ENCODE results near the gene DCAF6.

Gene DCAF6

DNA sequence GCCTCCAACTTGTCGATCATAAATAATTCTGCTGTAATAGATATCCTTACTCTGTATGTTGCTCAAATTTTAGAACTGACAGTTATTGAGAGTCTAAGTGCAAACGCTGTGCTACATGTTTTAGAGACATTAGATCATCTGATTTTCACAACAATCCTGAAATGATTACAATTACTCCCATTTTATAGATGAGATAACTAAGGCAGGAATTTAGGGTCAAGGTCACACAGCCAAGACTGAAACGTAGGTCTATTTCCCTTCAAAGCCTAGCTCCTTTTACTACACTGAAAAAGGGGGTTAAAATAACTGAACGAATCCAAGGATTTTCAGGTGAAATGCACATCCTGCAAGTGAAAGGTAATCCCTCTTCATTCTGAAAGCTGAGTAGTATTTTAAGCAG is 2.7 kb upstream of the DCAF6 start:
- peak in 1 of 2 experiments; percentile 36 for DNase-seq
- no peak for TF ChIP-seq POLR2A (IDR thresholded peaks at IDR 0.05; ENCODE audit: low read length)
- TF ChIP-seq GATA1 (IDR thresholded peaks at IDR 0.05; ENCODE audit: low read depth, low read length) = no peak

- no peak for TF ChIP-seq GATA1 (IDR thresholded peaks at IDR 0.05; ENCODE audit: low read depth, low read length)
- no peak for TF ChIP-seq POLR2A (IDR thresholded peaks at IDR 0.05; ENCODE audit: low read length)
- no peak for DNase-seq
Measured at GRCh38 chr1:167934426-167935215, 1.9 kb upstream of the DCAF6 start.

- no peak for TF ChIP-seq GATA1 (IDR thresholded peaks at IDR 0.05; ENCODE audit: low read depth, low read length)
- no peak for TF ChIP-seq POLR2A (IDR thresholded peaks at IDR 0.05; ENCODE audit: low read length)
- DNase-seq = peak; percentile 73 to 79
Measured at GRCh38 chr1:167935216-167936067, 1.0 kb upstream of the DCAF6 start.

GRCh38 chr1:167936930-167937708 is 636 bp downstream of the DCAF6 start, which contains the start of gene MPC2:
Gene MPC2, minus strand, starts transcription at chr1:167937072. Its CDS starts 1,231 bp downstream, at chr1:167935841.
- DNase-seq = peak; percentile 85 to 87
- TF ChIP-seq GATA1 (IDR thresholded peaks at IDR 0.05; ENCODE audit: low read depth, low read length) = no peak
- peak; percentile 82 for TF ChIP-seq POLR2A (IDR thresholded peaks at IDR 0.05; ENCODE audit: low read length)

GRCh38 chr1:167937709-167938010 is 1.2 kb downstream of the DCAF6 start:
- TF ChIP-seq POLR2A (IDR thresholded peaks at IDR 0.05; ENCODE audit: low read length) (peak; percentile 9), GATA1 (IDR thresholded peaks at IDR 0.05; ENCODE audit: low read depth, low read length) (no peak)
- no peak for DNase-seq

DNA sequence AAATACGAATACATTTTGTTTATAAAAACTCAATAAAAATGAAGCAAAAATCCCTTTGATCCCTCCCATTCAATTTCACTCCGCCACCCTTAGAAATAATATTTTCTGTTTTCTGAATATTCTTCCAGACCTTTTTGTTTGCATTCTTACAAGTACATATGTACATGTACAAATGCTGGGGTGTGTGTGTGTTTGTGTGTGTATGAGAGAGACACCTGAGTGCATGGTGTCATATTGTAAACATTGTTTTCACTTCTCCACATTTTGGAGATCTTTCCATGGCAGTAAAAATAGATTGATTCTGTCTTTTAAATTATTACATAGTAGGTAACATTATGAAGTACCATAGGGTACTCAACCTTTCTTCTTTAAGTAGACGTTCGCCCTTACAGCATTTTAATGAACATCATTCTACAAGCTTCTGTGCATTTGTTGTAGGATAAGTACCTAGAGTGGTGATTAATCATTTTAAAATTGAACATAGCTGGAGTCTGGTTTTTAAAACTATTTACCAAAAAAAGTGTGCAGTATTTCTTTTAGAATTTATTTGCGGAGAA is 1.7 kb downstream of the DCAF6 start:
- TF ChIP-seq POLR2A (IDR thresholded peaks at IDR 0.05; ENCODE audit: low read length) (no peak), GATA1 (IDR thresholded peaks at IDR 0.05; ENCODE audit: low read depth, low read length) (no peak)
- peak; percentile 44 to 47 for DNase-seq

DNA sequence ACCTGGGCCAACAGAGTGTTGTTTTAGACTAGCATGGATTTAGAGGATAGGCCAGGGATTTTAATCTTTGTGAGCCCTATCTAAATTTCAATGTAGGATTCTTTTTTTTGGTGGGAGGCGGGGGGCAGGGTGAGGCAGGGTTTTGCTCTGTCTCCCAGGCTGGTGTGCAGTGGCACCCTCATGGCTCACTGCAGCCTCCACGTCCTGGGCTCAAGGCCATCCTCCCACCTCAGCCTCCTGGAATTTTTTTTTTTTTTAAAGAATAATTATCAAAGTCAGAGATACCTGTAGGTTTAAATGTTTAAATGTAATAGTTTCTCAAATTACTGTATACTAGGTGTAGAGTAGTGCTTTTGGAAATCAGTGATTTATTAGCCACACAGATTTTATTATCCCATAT is 3.8 kb downstream of the DCAF6 start:
- TF ChIP-seq POLR2A (IDR thresholded peaks at IDR 0.05; ENCODE audit: low read length) = no peak
- TF ChIP-seq GATA1 (IDR thresholded peaks at IDR 0.05; ENCODE audit: low read depth, low read length) = no peak
- DNase-seq = no peak

GRCh38 chr1:167943541-167943940 is 7.1 kb downstream of the DCAF6 start:
- no peak for TF ChIP-seq GATA1 (IDR thresholded peaks at IDR 0.05; ENCODE audit: low read depth, low read length)
- no peak for TF ChIP-seq POLR2A (IDR thresholded peaks at IDR 0.05; ENCODE audit: low read length)
- DNase-seq = no peak

DNA sequence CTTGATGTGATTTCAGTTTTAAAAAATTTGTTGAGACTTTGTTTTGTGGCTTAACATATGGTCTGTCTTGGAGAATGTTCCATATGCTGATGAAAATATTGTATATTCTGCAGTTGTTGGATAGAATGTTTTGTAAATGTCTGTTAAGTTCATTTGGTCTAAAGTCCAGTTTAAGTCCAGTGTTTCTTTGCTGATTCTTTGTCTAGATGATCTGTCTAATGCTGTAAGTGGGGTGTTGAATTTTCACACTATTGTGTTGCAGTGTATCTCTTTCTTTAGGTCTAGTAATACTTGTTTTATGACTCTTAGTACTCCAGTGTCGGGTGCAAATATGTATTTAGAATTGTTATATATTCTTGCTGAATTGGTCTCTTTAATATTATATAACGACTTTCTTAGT is 11.2 kb downstream of the DCAF6 start:
- DNase-seq = no peak
- TF ChIP-seq POLR2A (IDR thresholded peaks at IDR 0.05; ENCODE audit: low read length) = no peak
- TF ChIP-seq GATA1 (IDR thresholded peaks at IDR 0.05; ENCODE audit: low read depth, low read length) = no peak

- peak in 1 of 2 experiments; percentile 14 for DNase-seq
- TF ChIP-seq GATA1 (IDR thresholded peaks at IDR 0.05; ENCODE audit: low read depth, low read length) = no peak
- no peak for TF ChIP-seq POLR2A (IDR thresholded peaks at IDR 0.05; ENCODE audit: low read length)
Measured at GRCh38 chr1:167949785-167950184, 13.3 kb downstream of the DCAF6 start.

- DNase-seq = no peak
- no peak for TF ChIP-seq POLR2A (IDR thresholded peaks at IDR 0.05; ENCODE audit: low read length)
- TF ChIP-seq GATA1 (IDR thresholded peaks at IDR 0.05; ENCODE audit: low read depth, low read length) = no peak
Measured at GRCh38 chr1:167950569-167950968, 14.1 kb downstream of the DCAF6 start.

- no peak for TF ChIP-seq GATA1 (IDR thresholded peaks at IDR 0.05; ENCODE audit: low read depth, low read length)
- TF ChIP-seq POLR2A (IDR thresholded peaks at IDR 0.05; ENCODE audit: low read length) = no peak
- DNase-seq = no peak
Measured at GRCh38 chr1:167955915-167956314, 19.4 kb downstream of the DCAF6 start.

GRCh38 chr1:167957710-167958109 is 21.2 kb downstream of the DCAF6 start:
- TF ChIP-seq POLR2A (IDR thresholded peaks at IDR 0.05; ENCODE audit: low read length) (no peak), GATA1 (IDR thresholded peaks at IDR 0.05; ENCODE audit: low read depth, low read length) (no peak)
- DNase-seq = no peak
